ENCODE measurements around the gene PA2G4.

- no peak for TF ChIP-seq GATA2 (IDR thresholded peaks at IDR 0.05; ENCODE audit: insufficient read depth, insufficient read length, low read depth, low read length)
- no peak for TF ChIP-seq CTCF (IDR thresholded peaks at IDR 0.05; ENCODE audit: extremely low read depth in 1 of 2, insufficient read depth in 1 of 2, low read depth in 1 of 2, low read length in 2 of 2)
Observed at GRCh38 chr12:56116267-56117081, 12.1 kb downstream of the PA2G4 start, which contains the start of gene RPL41.
